ENCODE measurements around the gene CYBRD1. TPM values are rescaled to one million over a fixed set of nuclear protein-coding genes. Genes with fewer than 3 reads are reported as not detected.
A peak's percentile ranks its signal among the peaks of the same experiment; 100 is the strongest.

CYBRD1 gene
- total and polyA plus RNA-seq, 5 donors from 2014 or later: 0.09 to 0.94 (median 0.20) TPM; not detected in 2

DNA sequence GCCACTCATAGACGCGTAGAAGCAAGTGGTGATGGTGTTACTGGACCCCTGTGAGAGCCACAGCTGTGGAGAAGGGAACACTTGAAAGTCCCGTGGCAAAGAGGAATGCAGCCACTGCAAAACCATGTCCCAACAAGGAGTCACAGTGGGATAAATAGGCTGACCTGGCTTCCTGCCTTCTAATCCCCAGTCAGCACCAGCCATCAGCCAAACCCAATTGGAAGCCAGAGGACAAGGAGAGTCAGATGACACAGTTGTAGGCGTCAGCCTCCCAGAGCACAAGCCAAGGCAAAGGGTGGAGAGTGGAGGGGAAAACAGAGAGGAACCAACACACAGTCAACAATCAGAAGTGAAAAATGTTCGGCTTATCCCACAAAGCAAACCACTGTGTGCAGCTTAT is 5.5 kb upstream of the CYBRD1 start:
- Histone ChIP-seq H3K27me3 (ENCODE audit: control insufficient read depth, insufficient read depth, low read length) (peaks cover 17% of the 10 kb centered on the region), H3K4me1 (ENCODE audit: control insufficient read depth, insufficient read depth, low read length, poor library complexity, severe bottlenecking) (no peaks in the 10 kb centered on the region), H3K36me3 (ENCODE audit: control insufficient read depth, insufficient read depth, low read length) (no peaks in the 10 kb centered on the region), H3K4me3 (ENCODE audit: low read depth, low read length) (no peak overlapping the region), H3K9me3 (ENCODE audit: control insufficient read depth in 2 of 2, low read length in 2 of 2) (no peaks in the 10 kb centered on the region), H3K27ac (ENCODE audit: insufficient read depth, low read length, poor library complexity, severe bottlenecking) (no peak overlapping the region)
- Mint-ChIP-seq H3K4me3 (no peak overlapping the region), H3K36me3 (no peaks in the 10 kb centered on the region), H3K4me1 (peaks cover 0 to 5% (median 2%) of the 10 kb centered on the region in 4 donors), H3K9me3 (peaks cover 0 to 3% (median 0%) of the 10 kb centered on the region in 7 donors), H3K27ac (no peak overlapping the region), H3K27me3 (peaks cover 38% of the 10 kb centered on the region)
- ATAC-seq (ENCODE audit: low read depth in 2 of 2) (no peak), DNase-seq (no peak)

DNA sequence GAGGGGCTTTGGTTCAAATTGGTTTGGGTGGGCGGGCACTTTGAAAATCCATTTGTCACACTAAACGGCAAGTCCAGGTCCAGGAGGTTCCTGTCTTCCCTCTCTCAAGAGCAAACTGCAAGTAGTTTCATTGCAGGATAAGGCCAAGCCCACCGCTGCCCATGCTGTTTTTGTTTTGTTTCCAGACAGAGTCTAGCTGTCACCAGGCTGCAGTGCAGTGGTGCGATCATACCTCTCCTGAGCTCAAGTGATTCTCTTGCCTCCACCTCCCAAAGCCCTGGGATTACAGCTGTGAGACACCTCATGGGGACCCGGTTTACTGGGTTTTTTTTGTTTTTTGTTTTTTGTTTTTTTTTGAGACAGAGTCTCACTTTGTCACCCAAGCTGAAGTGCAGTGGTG is 1.8 kb upstream of the CYBRD1 start:
- H3K36me3 ChIP-seq (ENCODE audit: control insufficient read depth, insufficient read depth, low read length): no peaks in the 10 kb centered on the region
- H3K4me1 Mint-ChIP-seq: peaks cover 0 to 14% (median 3%) of the 10 kb centered on the region in 4 donors
- no peak overlapping the region for H3K4me3 Mint-ChIP-seq
- H3K9me3 ChIP-seq (ENCODE audit: control insufficient read depth in 2 of 2, low read length in 2 of 2): no peaks in the 10 kb centered on the region
- H3K4me3 ChIP-seq (ENCODE audit: low read depth, low read length): no peak overlapping the region
- ATAC-seq (ENCODE audit: low read depth in 2 of 2) (no peak), DNase-seq (no peak)
- H3K4me1 ChIP-seq (ENCODE audit: control insufficient read depth, insufficient read depth, low read length, poor library complexity, severe bottlenecking): peaks cover 15% of the 10 kb centered on the region
- H3K27me3 ChIP-seq (ENCODE audit: control insufficient read depth, insufficient read depth, low read length): peaks cover 28% of the 10 kb centered on the region
- peaks cover 0 to 3% (median 0%) of the 10 kb centered on the region in 7 donors for H3K9me3 Mint-ChIP-seq
- no peak overlapping the region for H3K27ac Mint-ChIP-seq
- peaks cover 59% of the 10 kb centered on the region for H3K27me3 Mint-ChIP-seq
- H3K36me3 Mint-ChIP-seq: no peaks in the 10 kb centered on the region
- H3K27ac ChIP-seq (ENCODE audit: insufficient read depth, low read length, poor library complexity, severe bottlenecking): no peak overlapping the region

DNA sequence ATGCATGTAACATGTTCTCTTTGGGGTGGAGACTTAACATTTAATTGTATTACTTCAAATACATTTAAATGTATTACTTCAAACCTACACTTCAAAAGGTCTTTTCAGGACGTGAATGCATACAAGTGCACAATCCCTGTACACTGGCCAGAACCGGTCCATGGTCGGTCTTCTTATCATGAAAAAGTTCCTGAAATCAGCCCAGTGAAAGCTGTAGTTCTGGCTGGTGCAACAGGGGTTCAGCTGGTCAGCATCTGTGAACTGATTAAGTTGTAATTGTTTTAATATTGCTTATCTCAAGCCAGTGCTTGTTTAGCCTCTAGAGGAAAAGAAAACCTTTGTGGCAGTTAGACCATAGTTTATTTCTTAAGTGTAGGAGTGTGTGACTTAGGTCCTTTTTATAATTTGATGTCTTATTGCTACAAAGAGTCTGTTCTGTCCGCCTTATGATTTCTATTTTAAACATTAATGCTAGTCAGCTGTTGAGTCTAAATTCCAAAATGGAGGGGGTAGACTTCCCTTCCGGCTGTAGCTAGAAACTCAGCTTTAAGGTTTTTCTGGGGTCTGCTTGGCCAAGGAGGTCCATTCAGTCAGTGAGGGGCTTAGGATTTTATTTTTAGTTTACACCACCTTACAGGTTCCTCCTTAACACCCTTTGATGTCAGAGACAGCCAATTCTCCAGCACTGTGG is 768 bp upstream of the CYBRD1 start:
- Mint-ChIP-seq H3K36me3 (no peaks in the 10 kb centered on the region), H3K4me1 (peaks cover 0 to 14% (median 3%) of the 10 kb centered on the region in 4 donors), H3K4me3 (peak overlapping the region; percentile 15 to 77 (median 52)), H3K27ac (no peak overlapping the region), H3K27me3 (peaks cover 62% of the 10 kb centered on the region), H3K9me3 (peaks cover 0 to 3% (median 0%) of the 10 kb centered on the region in 7 donors)
- Histone ChIP-seq H3K27me3 (ENCODE audit: control insufficient read depth, insufficient read depth, low read length) (peaks cover 28% of the 10 kb centered on the region), H3K4me3 (ENCODE audit: low read depth, low read length) (peak overlapping the region; percentile 13), H3K9me3 (ENCODE audit: control insufficient read depth in 2 of 2, low read length in 2 of 2) (no peaks in the 10 kb centered on the region), H3K27ac (ENCODE audit: insufficient read depth, low read length, poor library complexity, severe bottlenecking) (no peak overlapping the region), H3K4me1 (ENCODE audit: control insufficient read depth, insufficient read depth, low read length, poor library complexity, severe bottlenecking) (peaks cover 15% of the 10 kb centered on the region), H3K36me3 (ENCODE audit: control insufficient read depth, insufficient read depth, low read length) (no peaks in the 10 kb centered on the region)
- ATAC-seq (ENCODE audit: low read depth in 2 of 2): no peak
- DNase-seq: no peak

DNA sequence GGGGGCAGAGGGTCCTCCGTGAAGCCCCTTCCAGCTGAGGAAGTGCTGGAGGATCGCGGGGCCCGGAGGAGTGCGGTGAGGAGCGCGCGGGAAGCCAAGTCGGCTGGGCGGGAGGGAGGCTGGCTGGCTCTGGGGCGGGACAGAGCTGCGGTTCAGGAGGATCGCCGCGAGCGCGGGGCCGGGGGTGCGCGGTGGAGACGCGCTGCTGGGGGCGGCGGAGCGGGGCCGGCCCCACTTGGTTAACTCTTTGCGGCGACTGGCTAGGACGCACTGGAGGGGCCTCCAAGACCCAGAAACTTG is 464 bp downstream of the CYBRD1 start:
- Histone ChIP-seq H3K4me3 (ENCODE audit: low read depth, low read length) (no peak overlapping the region), H3K27ac (ENCODE audit: insufficient read depth, low read length, poor library complexity, severe bottlenecking) (no peak overlapping the region), H3K4me1 (ENCODE audit: control insufficient read depth, insufficient read depth, low read length, poor library complexity, severe bottlenecking) (peaks cover 15% of the 10 kb centered on the region), H3K9me3 (ENCODE audit: control insufficient read depth in 2 of 2, low read length in 2 of 2) (no peaks in the 10 kb centered on the region), H3K36me3 (ENCODE audit: control insufficient read depth, insufficient read depth, low read length) (no peaks in the 10 kb centered on the region), H3K27me3 (ENCODE audit: control insufficient read depth, insufficient read depth, low read length) (peaks cover 33% of the 10 kb centered on the region)
- H3K27me3 Mint-ChIP-seq: peaks cover 62% of the 10 kb centered on the region
- no peak for ATAC-seq (ENCODE audit: low read depth in 2 of 2)
- H3K4me3 Mint-ChIP-seq: peak overlapping the region in 3 of 4 donors; percentile 76 to 82 (median 80)
- H3K9me3 Mint-ChIP-seq: peaks cover 0 to 3% (median 0%) of the 10 kb centered on the region in 7 donors
- no peaks in the 10 kb centered on the region for H3K36me3 Mint-ChIP-seq
- peaks cover 0 to 14% (median 3%) of the 10 kb centered on the region in 4 donors for H3K4me1 Mint-ChIP-seq
- H3K27ac Mint-ChIP-seq: no peak overlapping the region
- no peak for DNase-seq

DNA sequence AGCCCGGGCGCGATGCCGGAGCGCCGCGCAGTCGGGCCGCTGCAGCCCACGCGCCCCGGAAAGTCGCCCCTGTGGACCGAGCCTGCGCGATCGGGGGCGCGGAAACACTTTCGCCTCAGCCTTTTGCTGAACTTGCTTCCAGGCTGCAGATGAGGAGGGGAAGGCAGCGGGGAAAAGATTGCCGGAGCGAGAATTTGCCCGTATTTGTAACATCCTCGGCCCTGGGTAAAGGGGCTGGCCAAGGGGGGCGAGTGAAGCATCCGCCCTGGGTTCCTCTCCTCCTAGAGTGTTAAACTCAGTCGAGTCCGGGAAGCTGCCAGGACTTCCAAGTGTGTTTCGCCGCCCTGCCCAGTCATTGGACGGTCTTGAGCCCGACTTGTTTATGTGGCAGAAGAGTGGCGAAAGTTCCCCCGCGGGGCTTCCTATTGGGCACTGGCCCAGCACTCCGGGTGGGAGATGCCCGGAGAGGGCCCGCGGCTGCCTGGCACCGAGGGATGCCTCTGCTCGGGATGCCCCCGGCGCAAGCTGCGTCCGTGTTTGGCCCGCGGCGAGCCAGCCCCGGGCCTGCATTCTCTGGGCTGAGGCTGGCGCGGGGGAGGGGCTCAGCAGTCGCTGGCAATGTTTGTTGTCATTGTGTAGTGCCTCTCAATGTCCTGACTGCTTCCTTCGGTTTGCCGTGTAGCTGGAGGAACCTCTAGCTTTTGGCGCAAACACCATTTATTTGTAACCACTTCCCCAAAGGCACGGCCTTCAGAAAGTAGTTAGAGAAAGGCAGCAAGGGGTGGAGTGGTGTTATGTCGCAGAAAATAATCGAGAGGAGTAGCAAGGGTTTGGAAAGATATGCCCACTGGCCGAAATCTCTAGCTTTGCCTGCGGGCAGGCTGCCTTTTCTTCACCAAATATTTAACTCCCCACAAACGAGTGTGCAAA is 1.1 kb downstream of the CYBRD1 start:
- H3K4me3 Mint-ChIP-seq: peak overlapping the region; percentile 29 to 65 (median 40)
- H3K27ac Mint-ChIP-seq: no peak overlapping the region
- peaks cover 0 to 14% (median 3%) of the 10 kb centered on the region in 4 donors for H3K4me1 Mint-ChIP-seq
- ATAC-seq (ENCODE audit: low read depth in 2 of 2) (peak in 1 of 2 donors; percentile 29), DNase-seq (peak in 1 of 3 donors; percentile 22)
- H3K4me3 ChIP-seq (ENCODE audit: low read depth, low read length): no peak overlapping the region
- peaks cover 33% of the 10 kb centered on the region for H3K27me3 ChIP-seq (ENCODE audit: control insufficient read depth, insufficient read depth, low read length)
- no peaks in the 10 kb centered on the region for H3K36me3 Mint-ChIP-seq
- peaks cover 67% of the 10 kb centered on the region for H3K27me3 Mint-ChIP-seq
- peaks cover 0 to 3% (median 0%) of the 10 kb centered on the region in 7 donors for H3K9me3 Mint-ChIP-seq
- peaks cover 15% of the 10 kb centered on the region for H3K4me1 ChIP-seq (ENCODE audit: control insufficient read depth, insufficient read depth, low read length, poor library complexity, severe bottlenecking)
- no peaks in the 10 kb centered on the region for H3K36me3 ChIP-seq (ENCODE audit: control insufficient read depth, insufficient read depth, low read length)
- no peak overlapping the region for H3K27ac ChIP-seq (ENCODE audit: insufficient read depth, low read length, poor library complexity, severe bottlenecking)
- H3K9me3 ChIP-seq (ENCODE audit: control insufficient read depth in 2 of 2, low read length in 2 of 2): no peaks in the 10 kb centered on the region

DNA sequence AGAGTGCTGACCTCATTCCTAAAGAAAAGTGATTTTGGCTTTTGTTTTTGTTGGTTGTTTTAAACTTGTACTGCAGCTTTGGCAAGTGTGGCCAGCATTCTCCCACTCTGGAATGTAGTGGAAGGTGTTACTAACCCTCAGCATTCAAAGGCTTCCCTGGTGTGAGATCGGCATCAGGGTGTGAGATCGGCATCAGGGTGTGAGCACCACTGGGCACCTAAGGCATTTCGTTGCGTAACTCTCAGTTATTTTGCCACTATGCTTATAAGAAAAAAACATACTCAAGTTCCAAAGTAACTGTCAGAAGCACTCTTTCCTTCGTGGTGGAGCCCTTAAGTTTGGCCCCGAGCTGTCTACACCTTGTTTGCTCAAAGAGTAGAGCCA is 1.7 kb downstream of the CYBRD1 start:
- Histone ChIP-seq H3K4me3 (ENCODE audit: low read depth, low read length) (no peak overlapping the region), H3K27ac (ENCODE audit: insufficient read depth, low read length, poor library complexity, severe bottlenecking) (no peak overlapping the region), H3K4me1 (ENCODE audit: control insufficient read depth, insufficient read depth, low read length, poor library complexity, severe bottlenecking) (peaks cover 15% of the 10 kb centered on the region), H3K36me3 (ENCODE audit: control insufficient read depth, insufficient read depth, low read length) (no peaks in the 10 kb centered on the region), H3K9me3 (ENCODE audit: control insufficient read depth in 2 of 2, low read length in 2 of 2) (no peaks in the 10 kb centered on the region), H3K27me3 (ENCODE audit: control insufficient read depth, insufficient read depth, low read length) (peaks cover 33% of the 10 kb centered on the region)
- Mint-ChIP-seq H3K36me3 (no peaks in the 10 kb centered on the region), H3K27ac (peak overlapping the region in 1 of 3 donors; percentile 23), H3K9me3 (peaks cover 0 to 6% (median 0%) of the 10 kb centered on the region in 7 donors), H3K4me3 (peak overlapping the region; percentile 22 to 65 (median 37)), H3K4me1 (peaks cover 0 to 14% (median 3%) of the 10 kb centered on the region in 4 donors), H3K27me3 (peaks cover 69% of the 10 kb centered on the region)
- ATAC-seq (ENCODE audit: low read depth in 2 of 2) (no peak), DNase-seq (no peak)

DNA sequence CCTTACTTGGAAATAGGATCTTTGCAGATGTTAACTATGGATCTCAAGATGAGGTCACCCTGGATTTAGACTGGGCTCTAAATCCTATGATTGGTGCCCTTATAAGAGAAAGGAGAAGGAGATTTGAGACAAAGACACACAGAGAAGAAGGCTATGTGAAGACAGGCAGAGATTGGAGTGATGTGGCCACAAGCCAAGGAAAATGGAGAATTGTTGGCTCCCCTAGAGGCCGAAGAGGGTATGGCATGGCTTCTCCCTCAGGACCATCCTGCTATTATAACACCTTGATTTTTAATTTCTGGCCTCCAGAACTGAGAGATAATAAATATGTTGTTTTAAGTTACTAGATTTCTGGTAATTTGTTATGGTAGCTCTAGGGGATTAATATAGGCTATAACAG is 7.6 kb downstream of the CYBRD1 start:
- no peaks in the 10 kb centered on the region for H3K4me1 ChIP-seq (ENCODE audit: control insufficient read depth, insufficient read depth, low read length, poor library complexity, severe bottlenecking)
- no peak overlapping the region for H3K27ac ChIP-seq (ENCODE audit: insufficient read depth, low read length, poor library complexity, severe bottlenecking)
- Mint-ChIP-seq H3K9me3 (peaks cover 0 to 6% (median 3%) of the 10 kb centered on the region in 7 donors), H3K27ac (no peak overlapping the region), H3K4me1 (no peaks in the 10 kb centered on the region), H3K36me3 (no peaks in the 10 kb centered on the region), H3K27me3 (peaks cover 59% of the 10 kb centered on the region), H3K4me3 (no peak overlapping the region)
- no peaks in the 10 kb centered on the region for H3K36me3 ChIP-seq (ENCODE audit: control insufficient read depth, insufficient read depth, low read length)
- no peak for ATAC-seq (ENCODE audit: low read depth in 2 of 2)
- peaks cover 9% of the 10 kb centered on the region for H3K27me3 ChIP-seq (ENCODE audit: control insufficient read depth, insufficient read depth, low read length)
- peak in 1 of 3 donors; percentile 17 for DNase-seq
- H3K9me3 ChIP-seq (ENCODE audit: control insufficient read depth in 2 of 2, low read length in 2 of 2): peaks cover 0 to 7% of the 10 kb centered on the region in 2 experiments
- H3K4me3 ChIP-seq (ENCODE audit: low read depth, low read length): no peak overlapping the region

All from CD4-positive, CD25-positive, alpha-beta regulatory T cell (primary cell).